SK-N-SH (cell line): ENCODE results near the gene PRKN.

Experiments used
- EZH2phosphoT487 ChIP-seq: fragments of 200-600 bp; sonication (generic); IDR thresholded peaks from 2 replicates; pipeline ENCODE4 v1.6.1; 2017; ENCODE audit warnings: low read depth, mixed run types, mild to moderate bottlenecking, antibody characterized with exemption, moderate library complexity, borderline replicate concordance
- POLR2AphosphoS5 ChIP-seq: IDR thresholded peaks from 2 replicates; pipeline ENCODE4 v1.6.1; 2012; ENCODE audit warnings: low read depth, low read length
- RCOR1 ChIP-seq: fragments of 150-350 bp; IDR thresholded peaks from 2 replicates; pipeline ENCODE4 v1.6.1; 2017; ENCODE audit warnings: antibody characterized with exemption, low read length
- TF ChIP-seq, protein P1 (sequence below): fragments of 200-600 bp; sonication (generic); IDR thresholded peaks from 2 replicates; pipeline ENCODE4 v1.6.1; 2017; ENCODE audit warnings: antibody characterized with exemption, mild to moderate bottlenecking, moderate library complexity

DNA sequence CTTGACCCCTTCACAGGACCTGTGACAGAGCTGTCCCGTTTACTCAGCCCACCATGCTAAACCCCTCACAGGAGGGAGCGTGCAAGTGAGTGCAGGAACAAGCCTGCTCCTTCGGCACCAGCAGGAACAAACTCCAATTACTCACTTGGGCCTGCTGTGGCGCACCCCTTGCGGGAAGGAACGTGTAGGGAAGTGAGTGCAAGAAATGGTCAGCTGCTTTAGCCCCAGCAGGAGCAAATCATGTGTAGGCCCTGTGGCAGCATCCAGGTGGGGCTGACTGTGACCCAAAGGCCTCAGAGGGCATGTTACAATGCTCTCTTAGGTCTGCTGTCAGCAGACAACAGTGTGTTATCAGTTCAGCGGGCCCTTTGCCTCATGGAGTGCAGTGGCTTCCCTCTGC, 574.4 kb downstream of the PRKN start:
- TF ChIP-seq, protein P1, sequence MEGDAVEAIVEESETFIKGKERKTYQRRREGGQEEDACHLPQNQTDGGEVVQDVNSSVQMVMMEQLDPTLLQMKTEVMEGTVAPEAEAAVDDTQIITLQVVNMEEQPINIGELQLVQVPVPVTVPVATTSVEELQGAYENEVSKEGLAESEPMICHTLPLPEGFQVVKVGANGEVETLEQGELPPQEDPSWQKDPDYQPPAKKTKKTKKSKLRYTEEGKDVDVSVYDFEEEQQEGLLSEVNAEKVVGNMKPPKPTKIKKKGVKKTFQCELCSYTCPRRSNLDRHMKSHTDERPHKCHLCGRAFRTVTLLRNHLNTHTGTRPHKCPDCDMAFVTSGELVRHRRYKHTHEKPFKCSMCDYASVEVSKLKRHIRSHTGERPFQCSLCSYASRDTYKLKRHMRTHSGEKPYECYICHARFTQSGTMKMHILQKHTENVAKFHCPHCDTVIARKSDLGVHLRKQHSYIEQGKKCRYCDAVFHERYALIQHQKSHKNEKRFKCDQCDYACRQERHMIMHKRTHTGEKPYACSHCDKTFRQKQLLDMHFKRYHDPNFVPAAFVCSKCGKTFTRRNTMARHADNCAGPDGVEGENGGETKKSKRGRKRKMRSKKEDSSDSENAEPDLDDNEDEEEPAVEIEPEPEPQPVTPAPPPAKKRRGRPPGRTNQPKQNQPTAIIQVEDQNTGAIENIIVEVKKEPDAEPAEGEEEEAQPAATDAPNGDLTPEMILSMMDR, result no peak
- TF ChIP-seq POLR2AphosphoS5, result no peak
- TF ChIP-seq EZH2phosphoT487, result no peak
- no peak for TF ChIP-seq RCOR1
